H1 (cell line): ENCODE data around the gene GRID2. TPM values are rescaled to one million over a fixed set of nuclear protein-coding genes. Genes with fewer than 3 reads are reported as not detected.

ENCODE experiments used
- CTCF ChIA-PET: fragments of 300-600 bp; sonication (Branson Sonifier 250); formaldehyde crosslinking; loops from one replicate; lab custom pipeline; 2021; ENCODE audit not compliant: partially characterized antibody; lab: Charles Lee
- POLR2A ChIA-PET: fragments of 300-600 bp; sonication (Branson Sonifier 250); formaldehyde crosslinking; loops from one replicate; lab custom pipeline; 2021; ENCODE audit warnings: inconsistent platforms; ENCODE audit not compliant: partially characterized antibody; lab: Charles Lee
- DNase-seq, 2 experiments: peaks; one replicate each; pipeline versions ENCODE4 v3.0.0 to v3.0.0-alpha.2; 2010 to 2022; ENCODE audit warnings: low spot score in 2 of 2, low read depth in 1 of 2, mixed read lengths in 1 of 2
- FAIRE-seq: peaks from 2 replicates; lab custom pipeline; 2011; peaks lifted over from hg19 to GRCh38; lab: Jason Lieb, UNC
- H2AFZ ChIP-seq: 2 replicates; pipeline ENCODE4 v1.8.1; 2012; ENCODE audit warnings: low read length, inconsistent platforms
- H2AK5ac ChIP-seq: 2 replicates; pipeline ENCODE4 v1.6.1; 2013; ENCODE audit warnings: low read depth, low read length
- H2BK120ac ChIP-seq: replicated peaks from 2 replicates; pipeline ENCODE3; 2013; ENCODE audit warnings: low read depth, low read length, inconsistent platforms
- H2BK12ac ChIP-seq: 2 replicates; pipeline ENCODE4 v1.6.1; 2013; ENCODE audit warnings: low read depth, low read length
- H2BK15ac ChIP-seq: 2 replicates; pipeline ENCODE4 v1.6.1; 2013; ENCODE audit warnings: low read length
- H2BK20ac ChIP-seq: 2 replicates; pipeline ENCODE4 v1.6.1; 2013; ENCODE audit warnings: low read length
- H2BK5ac ChIP-seq: 2 replicates; pipeline ENCODE4 v1.6.1; 2013; ENCODE audit warnings: low read depth, low read length
- H3K14ac ChIP-seq: 2 replicates; pipeline ENCODE4 v1.6.1; 2013; ENCODE audit warnings: inconsistent platforms; ENCODE audit not compliant: insufficient read length
- H3K18ac ChIP-seq: 2 replicates; pipeline ENCODE4 v1.6.1; 2013; ENCODE audit warnings: low read length; ENCODE audit errors: extremely low read depth
- H3K23ac ChIP-seq: 2 replicates; pipeline ENCODE4 v1.6.1; 2013; ENCODE audit warnings: inconsistent platforms; ENCODE audit not compliant: insufficient read length
- H3K23me2 ChIP-seq: 2 replicates; pipeline ENCODE4 v1.6.1; 2013; ENCODE audit warnings: low read depth, low read length
- H3K27ac ChIP-seq: 2 replicates; pipeline ENCODE4 v1.6.1; 2011; ENCODE audit warnings: low read depth, low read length, inconsistent platforms
- H3K27me3 ChIP-seq, 4 experiments: replicated peaks in 1 of 4; 1 replicate in 1 of 4; 2 replicates in 3 of 4; pipeline versions ENCODE4 v1.6.1 to v1.8.1; 2011 to 2013; ENCODE audit warnings: low read length in 3 of 4, mild to moderate bottlenecking in 3 of 4, inconsistent platforms in 2 of 4, mixed read lengths in 2 of 4, moderate library complexity in 1 of 4; ENCODE audit not compliant: control insufficient read depth in 3 of 4, insufficient read depth in 3 of 4; ENCODE audit errors: extremely low read depth in 1 of 4
- H3K36me3 ChIP-seq, 4 experiments: 2 replicates each; pipeline versions ENCODE4 v1.6.1 to v1.8.1; 2011 to 2013; ENCODE audit warnings: mild to moderate bottlenecking in 4 of 4, low read length in 3 of 4, moderate library complexity in 2 of 4, control low read depth in 1 of 4, inconsistent platforms in 1 of 4; ENCODE audit not compliant: insufficient read depth in 4 of 4, control insufficient read depth in 2 of 4
- H3K4ac ChIP-seq: replicated peaks from 2 replicates; pipeline ENCODE3; 2013; ENCODE audit warnings: low read length, low read depth, mixed read lengths, inconsistent platforms; ENCODE audit not compliant: insufficient read length
- H3K4me1 ChIP-seq, 4 experiments: replicated peaks in 1 of 4; 1 replicate in 1 of 4; 2 replicates in 3 of 4; pipeline versions ENCODE4 v1.6.1 to v1.8.1; 2011 to 2013; ENCODE audit warnings: low read length in 3 of 4, inconsistent platforms in 2 of 4, mixed read lengths in 1 of 4; ENCODE audit not compliant: insufficient read depth in 4 of 4, control insufficient read depth in 3 of 4
- H3K4me2 ChIP-seq, 2 experiments: 2 replicates each; pipeline versions ENCODE4 v1.6.1 to v1.8.1; 2011 to 2013; ENCODE audit warnings: low read depth in 2 of 2, low read length in 2 of 2, control low read depth in 1 of 2, inconsistent platforms in 1 of 2, mild to moderate bottlenecking in 1 of 2; ENCODE audit not compliant: insufficient read depth in 1 of 2
- H3K4me3 ChIP-seq, 4 experiments: fragments of 200-600, 300-600 bp in 1 of 4; sonication (generic), shearing (Covaris generic), sonication (Bioruptor Twin) in 1 of 4; 2 replicates each; pipeline versions ENCODE4 v1.5.1 to v1.8.1; 2011 to 2016; ENCODE audit warnings: low read length in 4 of 4, low read depth in 3 of 4, control low read depth in 2 of 4, inconsistent platforms in 2 of 4, mild to moderate bottlenecking in 2 of 4, mixed read lengths in 1 of 4, moderate library complexity in 1 of 4; ENCODE audit not compliant: insufficient read depth in 2 of 4; ENCODE audit errors: extremely low read depth in 1 of 4
- H3K56ac ChIP-seq: replicated peaks from 2 replicates; pipeline ENCODE3; 2013; ENCODE audit warnings: low read depth, mild to moderate bottlenecking, mixed read lengths, low read length, inconsistent platforms; ENCODE audit not compliant: insufficient read length
- H3K79me1 ChIP-seq: 2 replicates; pipeline ENCODE4 v1.6.1; 2013; ENCODE audit warnings: low read depth, low read length, control low read depth
- H3K79me2 ChIP-seq, 2 experiments: 2 replicates each; pipeline versions ENCODE4 v1.6.1 to v1.8.1; 2012 to 2013; ENCODE audit warnings: low read length in 2 of 2, mild to moderate bottlenecking in 2 of 2, inconsistent platforms in 1 of 2; ENCODE audit not compliant: insufficient read depth in 2 of 2, control insufficient read depth in 1 of 2
- H3K9ac ChIP-seq, 4 experiments: replicated peaks in 1 of 4; 1 replicate in 1 of 4; 2 replicates in 3 of 4; pipeline versions ENCODE4 v1.6.1 to v1.8.1; 2011 to 2013; ENCODE audit warnings: low read depth in 3 of 4, low read length in 3 of 4, control low read depth in 2 of 4, mild to moderate bottlenecking in 2 of 4, moderate library complexity in 2 of 4, inconsistent platforms in 1 of 4; ENCODE audit errors: extremely low read depth in 1 of 4
- H3K9me3 ChIP-seq, 2 experiments: 2 replicates each; pipeline versions ENCODE4 v1.6.1 to v1.8.1; 2012 to 2013; ENCODE audit warnings: mild to moderate bottlenecking in 2 of 2, moderate library complexity in 2 of 2, control low read depth in 1 of 2, inconsistent platforms in 1 of 2, low read depth in 1 of 2, low read length in 1 of 2, mixed read lengths in 1 of 2; ENCODE audit not compliant: insufficient read depth in 2 of 2
- H4K20me1 ChIP-seq, 2 experiments: replicated peaks in 1 of 2; 2 replicates each; pipeline versions ENCODE3 to v1.8.1; 2011 to 2013; ENCODE audit warnings: inconsistent platforms in 2 of 2, low read length in 2 of 2, mild to moderate bottlenecking in 1 of 2; ENCODE audit not compliant: insufficient read depth in 2 of 2, control insufficient read depth in 1 of 2
- H4K5ac ChIP-seq: 2 replicates; pipeline ENCODE4 v1.6.1; 2013; ENCODE audit warnings: low read length, low read depth, mixed read lengths, inconsistent platforms; ENCODE audit not compliant: insufficient read length
- H4K8ac ChIP-seq: 2 replicates; pipeline ENCODE4 v1.8.0; 2013; ENCODE audit warnings: mild to moderate bottlenecking, moderate library complexity, low read length, inconsistent platforms; ENCODE audit not compliant: insufficient read depth; ENCODE audit errors: extremely low read depth
- H4K91ac ChIP-seq: replicated peaks from 2 replicates; pipeline ENCODE3; 2013; ENCODE audit warnings: low read length, mixed read lengths, inconsistent platforms; ENCODE audit not compliant: insufficient read length
- CTCF ChIP-seq, 3 experiments: IDR thresholded peaks; 1 replicate in 2 of 3; 2 replicates in 1 of 3; pipeline versions ENCODE4 v1.5.1 to v1.6.1; 2011; ENCODE audit warnings: low read length in 3 of 3, mild to moderate bottlenecking in 3 of 3, inconsistent platforms in 2 of 3, low read depth in 1 of 3, moderate library complexity in 1 of 3; ENCODE audit not compliant: insufficient read depth in 1 of 3; ENCODE audit errors: control extremely low read depth in 1 of 3
- RAD21 ChIP-seq, 2 experiments: IDR thresholded peaks in 1 of 2; conservative IDR thresholded peaks in 1 of 2; 2 replicates each; pipeline ENCODE4 v1.6.1; 2011; ENCODE audit warnings: low read depth in 2 of 2, low read length in 2 of 2, improper control_type of control experiment in 1 of 2, inconsistent platforms in 1 of 2, mild to moderate bottlenecking in 1 of 2, moderate library complexity in 1 of 2
- RBBP5 ChIP-seq: IDR thresholded peaks from 2 replicates; pipeline ENCODE4 v1.7.1; 2012; ENCODE audit warnings: low read depth, mild to moderate bottlenecking, inconsistent platforms, low read length, moderate library complexity, borderline replicate concordance
- YY1 ChIP-seq: IDR thresholded peaks from 2 replicates; pipeline ENCODE4 v1.6.1; 2011; ENCODE audit warnings: low read depth, mild to moderate bottlenecking, low read length
- WGBS, 2 experiments: shearing (Covaris generic) in 1 of 2; methylation state at CpG; one replicate each; pipeline versions ENCODE4 v1.1.6 to v1.1.7; 2013 to 2015; ENCODE audit warnings: low lambda C conversion rate in 2 of 2, mixed read lengths in 2 of 2, inconsistent platforms in 1 of 2, low coverage in 1 of 2, missing lambda C conversion rate in 1 of 2; ENCODE audit not compliant: insufficient replicate concordance in 2 of 2, insufficient coverage in 1 of 2, insufficient read length in 1 of 2; ENCODE audit errors: extremely low coverage in 1 of 2, missing lambda C conversion rate in 1 of 2; 5-methylcytosine and 5-hydroxymethylcytosine counted together
- polyA plus RNA-seq, 7 experiments: library from polyadenylated mRNA; depleted of rRNA in 3 of 7; stranded (reverse) in 5 of 7; unstranded in 2 of 7; fragments of >200 nt in 5 of 7; fragments of 200-250 nt in 2 of 7; gene quantifications; 1 replicate in 5 of 7; 2 replicates in 1 of 7; 4 replicates in 1 of 7; pipeline versions ENCODE4 v1.2.1 to v1.2.3, GENCODE V29; 2011 to 2013; ENCODE audit warnings: missing spikeins in 2 of 7, mixed read lengths in 2 of 7
- total RNA-seq: library from RNA; stranded (reverse); fragmentation: NEBNext Ultra II Directional; extraction: Animal tissue kit (Norgen Biotek cat#: 25700); gene quantifications from 2 replicates; pipeline ENCODE4 v1.2.1, GENCODE V29; 2021

The GRID2 gene
- total and polyA plus RNA-seq, 2 of the 8 experiments (the other 6 are each of a cell fraction or from before 2014, with no cell fraction given): 31.1 to 81.9 TPM

- TF ChIP-seq RBBP5: no peak
- peak; percentile 83 for TF ChIP-seq YY1
- TF ChIP-seq CTCF (IDR thresholded peaks at IDR 0.05; ENCODE audit: control extremely low read depth in 1 of 3, insufficient read depth in 1 of 3, low read depth in 1 of 3, low read length in 3 of 3): peak in 2 of 3 experiments; percentile 7 to 36; a peak in 1 of 4 replicates
- peak; percentile 52 to 62 for TF ChIP-seq RAD21 (IDR thresholded peaks at IDR 0.05 in 1 of 2, conservative IDR thresholded peaks at IDR 0.05 in 1 of 2; ENCODE audit: low read depth in 2 of 2, low read length in 2 of 2)
- no peak overlapping the region for H2BK12ac ChIP-seq
- H3K23me2 ChIP-seq: no peaks in the 10 kb centered on the region
- no peak overlapping the region for H4K5ac ChIP-seq
- no peak overlapping the region for H2AK5ac ChIP-seq
- H3K56ac ChIP-seq: no peak overlapping the region
- H3K27ac ChIP-seq: no peak overlapping the region; the same call in 1 of the 2 replicates
- ChIA-PET CTCF (interaction anchor here (1.4 kb wide), 1 partner anchor 196 kb away, joined by 3 read pairs; no protein-coding TSS in a partner anchor), POLR2A (no interaction called here)
- no peak overlapping the region for H2BK120ac ChIP-seq
- H2BK5ac ChIP-seq: no peak overlapping the region
- no peaks in the 10 kb centered on the region for H3K27me3 ChIP-seq
- FAIRE-seq (no peak), DNase-seq (peak in 1 of 2 experiments; percentile 54)
- no peak overlapping the region for H2AFZ ChIP-seq
- H4K8ac ChIP-seq: 0 out of 2 replicates have a peak overlapping the region, but pooled peaks have one; percentile 20
- H3K79me2 ChIP-seq: peaks cover 0 to 27% of the 10 kb centered on the region in 2 experiments; a peak in 1 of 4 replicates
- peaks cover 0 to 32% (median 9%) of the 10 kb centered on the region in 4 experiments; a peak in 5 of 8 replicates for H3K36me3 ChIP-seq
- H3K79me1 ChIP-seq: no peaks in the 10 kb centered on the region; the same call in 1 of the 2 replicates
- no peak overlapping the region for H3K4me3 ChIP-seq
- no peak overlapping the region for H2BK15ac ChIP-seq
- no peak overlapping the region for H3K4me2 ChIP-seq
- no peak overlapping the region for H3K4ac ChIP-seq
- no peak overlapping the region for H4K91ac ChIP-seq
- WGBS, 2 experiments: 89% methylated on average over 6 of the region's 6 CpGs; no CpG with 5 or more reads in 1 of the 2 experiments
- H4K20me1 ChIP-seq: peaks cover 0 to 2% of the 10 kb centered on the region in 2 experiments
- no peak overlapping the region for H3K18ac ChIP-seq
- H2BK20ac ChIP-seq: no peak overlapping the region
- no peaks in the 10 kb centered on the region for H3K9me3 ChIP-seq
- no peak overlapping the region for H3K23ac ChIP-seq
- no peak overlapping the region for H3K14ac ChIP-seq
- H3K9ac ChIP-seq: no peak overlapping the region
- no peaks in the 10 kb centered on the region for H3K4me1 ChIP-seq
These were observed 296.9 kb downstream of the GRID2 start for GRCh38 chr4:92600638-92601037.
